ENCODE measurements around the gene DDX3X.

Gene DDX3X

DNA sequence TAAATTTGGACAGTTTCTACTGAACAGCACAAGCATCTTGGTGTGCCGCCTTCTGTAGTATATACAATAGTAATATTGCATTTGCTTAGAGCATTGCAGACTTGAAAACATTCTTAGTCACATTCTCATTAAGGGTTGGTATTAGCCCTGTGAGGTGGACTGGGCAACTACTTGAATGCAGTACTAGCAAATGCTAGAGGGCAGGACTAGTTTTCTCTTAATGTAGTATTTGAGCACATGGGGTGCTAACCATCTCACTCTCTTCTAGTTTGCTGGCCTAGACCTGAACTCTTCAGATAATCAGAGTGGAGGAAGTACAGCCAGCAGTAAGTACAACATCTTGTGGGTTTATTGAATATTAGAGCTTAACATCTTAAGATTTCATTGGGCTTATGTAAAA, 3.2 kb downstream of the DDX3X start:
- Histone ChIP-seq H3K4me3 (ENCODE audit: low read length) (peak overlapping the region; percentile 96), H3K36me3 (ENCODE audit: control insufficient read depth, low read length) (peaks cover 78% of the 10 kb centered on the region), H3K9me2 (replicated peaks; ENCODE audit: control insufficient read depth, low read length) (no peaks in the 10 kb centered on the region), H3K9me3 (ENCODE audit: control insufficient read depth, insufficient read depth, low read length) (no peaks in the 10 kb centered on the region), H3K79me2 (ENCODE audit: control insufficient read depth, low read length) (peaks cover 87% of the 10 kb centered on the region), H3K4me1 (ENCODE audit: control insufficient read depth, low read length) (peaks cover 29% of the 10 kb centered on the region), H4K20me1 (ENCODE audit: control insufficient read depth, insufficient read depth, low read depth, low read length) (peaks cover 47% of the 10 kb centered on the region), H3K27me3 (ENCODE audit: control insufficient read depth, low read length) (no peaks in the 10 kb centered on the region), H3K4me2 (ENCODE audit: low read length) (peak overlapping the region; percentile 80), H3K27ac (ENCODE audit: low read depth, low read length) (no peak overlapping the region), H3F3A (ENCODE audit: control insufficient read depth, insufficient read depth) (peaks cover 31% of the 10 kb centered on the region)
- TF ChIP-seq CTCF (IDR thresholded peaks at IDR 0.05; ENCODE audit: low read depth, low read length, poor library complexity, severe bottlenecking) (no peak), EZH2phosphoT487 (IDR thresholded peaks at IDR 0.05; ENCODE audit: borderline replicate concordance, low read length) (no peak)

GRCh38 chrX:41338436-41338835, 4.5 kb downstream of the DDX3X start:
- Histone ChIP-seq H3K4me3 (ENCODE audit: low read length) (no peak overlapping the region), H3K27ac (ENCODE audit: low read depth, low read length) (no peak overlapping the region), H3K36me3 (ENCODE audit: control insufficient read depth, low read length) (peaks cover 91% of the 10 kb centered on the region), H3K9me3 (ENCODE audit: control insufficient read depth, insufficient read depth, low read length) (no peaks in the 10 kb centered on the region), H3K4me1 (ENCODE audit: control insufficient read depth, low read length) (peaks cover 22% of the 10 kb centered on the region), H3K4me2 (ENCODE audit: low read length) (peak overlapping the region; percentile 80; the same call in 1 of the 2 replicates), H3K27me3 (ENCODE audit: control insufficient read depth, low read length) (no peaks in the 10 kb centered on the region), H3F3A (ENCODE audit: control insufficient read depth, insufficient read depth) (peaks cover 34% of the 10 kb centered on the region), H4K20me1 (ENCODE audit: control insufficient read depth, insufficient read depth, low read depth, low read length) (peaks cover 53% of the 10 kb centered on the region), H3K9me2 (replicated peaks; ENCODE audit: control insufficient read depth, low read length) (no peaks in the 10 kb centered on the region), H3K79me2 (ENCODE audit: control insufficient read depth, low read length) (peaks cover 91% of the 10 kb centered on the region)
- TF ChIP-seq CTCF (IDR thresholded peaks at IDR 0.05; ENCODE audit: low read depth, low read length, poor library complexity, severe bottlenecking) (no peak), EZH2phosphoT487 (IDR thresholded peaks at IDR 0.05; ENCODE audit: borderline replicate concordance, low read length) (no peak)

DNA sequence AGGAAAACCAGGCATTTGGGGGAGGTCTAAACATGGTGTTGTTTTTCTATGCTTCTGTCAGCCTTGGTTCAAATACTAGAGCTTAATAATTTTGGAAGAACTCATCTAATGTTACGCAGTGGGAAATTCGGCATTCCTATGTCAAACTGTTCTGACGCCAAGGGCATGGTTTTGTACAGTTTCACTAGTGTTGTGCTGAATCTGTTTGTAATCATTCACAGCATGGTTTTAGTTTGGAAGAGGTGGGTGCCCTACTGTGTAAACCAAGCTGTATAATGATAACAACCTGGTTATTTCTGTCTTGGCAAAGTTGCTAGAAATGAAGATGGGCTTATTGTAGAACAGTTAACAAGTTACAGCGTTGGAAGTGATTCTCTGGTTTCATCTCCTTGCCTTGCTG, 5.2 kb downstream of the DDX3X start:
- H3K9me3 ChIP-seq (ENCODE audit: control insufficient read depth, insufficient read depth, low read length), result no peaks in the 10 kb centered on the region
- H3K4me2 ChIP-seq (ENCODE audit: low read length), result no peak overlapping the region
- no peak overlapping the region for H3K27ac ChIP-seq (ENCODE audit: low read depth, low read length)
- no peaks in the 10 kb centered on the region for H3K9me2 ChIP-seq (replicated peaks; ENCODE audit: control insufficient read depth, low read length)
- H3K36me3 ChIP-seq (ENCODE audit: control insufficient read depth, low read length), result peaks cover 96% of the 10 kb centered on the region
- peaks cover 31% of the 10 kb centered on the region for H3F3A ChIP-seq (ENCODE audit: control insufficient read depth, insufficient read depth)
- TF ChIP-seq EZH2phosphoT487 (IDR thresholded peaks at IDR 0.05; ENCODE audit: borderline replicate concordance, low read length) (no peak), CTCF (IDR thresholded peaks at IDR 0.05; ENCODE audit: low read depth, low read length, poor library complexity, severe bottlenecking) (no peak)
- H3K27me3 ChIP-seq (ENCODE audit: control insufficient read depth, low read length), result no peaks in the 10 kb centered on the region
- H3K4me3 ChIP-seq (ENCODE audit: low read length), result no peak overlapping the region
- peaks cover 83% of the 10 kb centered on the region for H3K79me2 ChIP-seq (ENCODE audit: control insufficient read depth, low read length)
- H4K20me1 ChIP-seq (ENCODE audit: control insufficient read depth, insufficient read depth, low read depth, low read length), result peaks cover 53% of the 10 kb centered on the region
- H3K4me1 ChIP-seq (ENCODE audit: control insufficient read depth, low read length), result peaks cover 20% of the 10 kb centered on the region
